Measurements from ENCODE around the gene MTREX. TPM values are rescaled to one million over a fixed set of nuclear protein-coding genes. Genes with fewer than 3 reads are reported as not detected.

MTREX gene
- polyA plus RNA-seq, 1 experiment = 11.7 TPM

DNA sequence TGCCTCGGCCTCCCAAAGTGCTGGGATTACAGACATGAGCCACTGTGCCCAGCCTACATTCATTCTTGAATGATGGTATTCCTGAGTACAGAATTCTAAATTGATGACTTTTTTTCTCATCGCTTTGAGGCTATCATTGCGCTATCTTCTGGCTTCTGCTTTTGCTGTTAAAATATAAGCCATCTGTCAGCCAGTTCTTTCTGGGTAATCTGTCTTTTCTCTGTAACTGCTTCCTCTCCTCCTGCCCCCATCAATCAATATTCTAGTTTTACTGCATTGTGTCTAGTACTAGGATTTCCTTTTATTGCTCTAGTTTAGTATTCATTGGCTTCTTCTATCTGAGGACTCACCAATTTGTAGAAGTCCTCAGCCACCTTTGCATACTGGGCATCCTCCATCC lies 138.0 kb downstream of the MTREX start:
- H3K27me3 ChIP-seq (ENCODE audit: control insufficient read depth, insufficient read depth, low read length) = no peaks in the 10 kb centered on the region
- CTCF ChIA-PET = no interaction called here

DNA sequence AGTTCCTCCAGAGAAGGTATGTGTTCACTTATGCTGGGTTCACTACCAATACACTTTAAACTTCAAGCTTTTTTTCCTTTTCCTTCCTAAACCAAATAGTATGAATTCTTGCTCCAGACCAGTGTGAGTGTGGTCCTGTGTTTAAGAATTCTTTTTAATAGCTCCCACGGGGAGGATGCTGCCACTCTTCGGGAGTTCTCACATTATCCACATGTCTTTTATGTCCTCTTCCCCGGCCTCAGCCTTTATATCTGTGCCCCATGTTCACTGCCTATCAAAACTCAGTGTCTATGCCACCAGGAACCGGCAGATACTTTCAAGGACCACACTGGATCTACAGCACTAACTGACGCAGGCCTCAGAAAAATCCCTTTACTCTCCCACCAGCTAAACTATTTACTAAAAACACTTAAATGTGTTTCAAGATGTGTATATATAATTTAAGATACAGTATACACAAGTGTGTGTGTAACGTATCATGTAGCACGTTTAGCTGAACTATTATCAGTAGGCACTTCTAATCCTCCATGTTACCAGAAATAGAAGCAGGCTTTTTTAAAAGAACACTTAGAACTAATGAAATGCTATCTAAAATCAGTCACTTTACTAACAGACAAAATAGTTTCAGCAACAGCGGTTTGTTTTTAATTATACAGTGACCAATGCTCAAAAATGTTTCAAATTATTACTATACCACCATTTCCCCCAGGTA lies 139.0 kb downstream of the MTREX start:
- POLR2A ChIA-PET = no interaction called here
- no peaks in the 10 kb centered on the region for H3K27me3 ChIP-seq (ENCODE audit: control insufficient read depth, insufficient read depth, low read length)
- TF ChIP-seq, protein P1, sequence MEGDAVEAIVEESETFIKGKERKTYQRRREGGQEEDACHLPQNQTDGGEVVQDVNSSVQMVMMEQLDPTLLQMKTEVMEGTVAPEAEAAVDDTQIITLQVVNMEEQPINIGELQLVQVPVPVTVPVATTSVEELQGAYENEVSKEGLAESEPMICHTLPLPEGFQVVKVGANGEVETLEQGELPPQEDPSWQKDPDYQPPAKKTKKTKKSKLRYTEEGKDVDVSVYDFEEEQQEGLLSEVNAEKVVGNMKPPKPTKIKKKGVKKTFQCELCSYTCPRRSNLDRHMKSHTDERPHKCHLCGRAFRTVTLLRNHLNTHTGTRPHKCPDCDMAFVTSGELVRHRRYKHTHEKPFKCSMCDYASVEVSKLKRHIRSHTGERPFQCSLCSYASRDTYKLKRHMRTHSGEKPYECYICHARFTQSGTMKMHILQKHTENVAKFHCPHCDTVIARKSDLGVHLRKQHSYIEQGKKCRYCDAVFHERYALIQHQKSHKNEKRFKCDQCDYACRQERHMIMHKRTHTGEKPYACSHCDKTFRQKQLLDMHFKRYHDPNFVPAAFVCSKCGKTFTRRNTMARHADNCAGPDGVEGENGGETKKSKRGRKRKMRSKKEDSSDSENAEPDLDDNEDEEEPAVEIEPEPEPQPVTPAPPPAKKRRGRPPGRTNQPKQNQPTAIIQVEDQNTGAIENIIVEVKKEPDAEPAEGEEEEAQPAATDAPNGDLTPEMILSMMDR (IDR thresholded peaks at IDR 0.05; ENCODE audit: insufficient read depth, low read depth, low read length) = no peak
- H3K4me3 ChIP-seq (ENCODE audit: low read depth, low read length) = no peak overlapping the region
- no peak for DNase-seq (ENCODE audit: low read depth)
- CTCF ChIA-PET = interaction anchor here (1.2 kb wide), 1 partner anchor 28 kb away, joined by 3 read pairs; no protein-coding TSS in a partner anchor
- no peaks in the 10 kb centered on the region for H3K36me3 ChIP-seq (ENCODE audit: control insufficient read depth, insufficient read depth, low read length)

More for the DNA sequence above, 138.0 kb downstream of the MTREX start:
- DNase-seq (ENCODE audit: low read depth) = no peak
- TF ChIP-seq, protein P1 (IDR thresholded peaks at IDR 0.05; ENCODE audit: insufficient read depth, low read depth, low read length) = no peak
- H3K36me3 ChIP-seq (ENCODE audit: control insufficient read depth, insufficient read depth, low read length) = no peaks in the 10 kb centered on the region
- POLR2A ChIA-PET = no interaction called here
- no peak overlapping the region for H3K4me3 ChIP-seq (ENCODE audit: low read depth, low read length)

DNA sequence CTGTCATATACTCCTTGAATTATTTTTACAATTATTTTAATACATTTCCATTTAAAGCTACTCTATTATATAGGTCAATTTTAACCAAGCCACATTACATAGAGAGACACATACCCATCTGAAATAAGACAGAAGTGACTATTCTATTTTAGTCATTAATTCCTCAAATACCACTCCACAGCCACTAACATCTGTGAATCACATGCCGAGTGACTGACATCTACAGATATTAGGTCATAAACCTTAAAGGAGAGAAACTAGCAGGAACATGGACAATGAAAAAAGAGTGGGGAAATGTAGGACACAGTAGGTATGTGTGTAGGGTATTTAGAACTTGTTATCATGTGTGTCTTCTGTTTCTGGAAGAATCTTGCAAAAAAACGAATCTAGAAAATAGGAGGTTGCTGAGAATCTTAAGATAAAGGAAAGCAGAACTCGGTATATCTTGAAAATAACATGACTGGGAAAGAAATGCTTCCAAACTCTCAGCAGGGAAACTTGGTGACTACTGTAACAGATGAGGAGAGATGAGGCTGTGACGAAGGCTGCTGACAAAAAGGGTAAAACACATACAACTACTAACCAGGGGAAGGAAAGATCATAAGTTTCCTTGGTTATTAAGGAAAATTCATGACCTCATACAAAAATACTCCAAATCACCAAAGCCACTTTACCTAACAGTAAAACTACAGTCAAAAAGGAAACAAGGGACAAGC lies 142.4 kb downstream of the MTREX start:
- no peaks in the 10 kb centered on the region for H3K36me3 ChIP-seq (ENCODE audit: control insufficient read depth, insufficient read depth, low read length)
- DNase-seq (ENCODE audit: low read depth) = no peak
- H3K27me3 ChIP-seq (ENCODE audit: control insufficient read depth, insufficient read depth, low read length) = no peaks in the 10 kb centered on the region
- CTCF ChIA-PET = no interaction called here
- POLR2A ChIA-PET = no interaction called here
- no peak overlapping the region for H3K4me3 ChIP-seq (ENCODE audit: low read depth, low read length)
- TF ChIP-seq, protein P1 (IDR thresholded peaks at IDR 0.05; ENCODE audit: insufficient read depth, low read depth, low read length) = no peak

DNA sequence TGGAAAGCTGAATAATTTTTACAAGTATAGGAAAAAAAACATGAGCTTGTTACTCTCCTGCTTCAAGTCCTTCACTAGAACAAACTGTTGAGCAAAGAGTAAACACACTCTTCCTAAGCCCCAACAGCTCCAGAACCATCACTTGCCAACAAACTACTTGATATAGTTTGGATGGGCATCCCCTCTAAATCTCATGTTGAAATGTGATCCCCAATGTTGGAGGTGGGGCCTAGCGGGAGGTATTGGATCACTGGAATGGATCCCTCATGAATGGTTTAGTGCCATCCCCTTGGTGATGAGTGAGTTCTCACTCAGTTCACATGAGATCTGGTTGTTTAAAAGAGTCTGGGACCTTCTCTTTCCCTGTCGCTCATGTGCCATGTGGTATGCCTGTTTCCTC lies 144.2 kb downstream of the MTREX start:
- DNase-seq (ENCODE audit: low read depth) = no peak
- POLR2A ChIA-PET = no interaction called here
- CTCF ChIA-PET = no interaction called here
- Histone ChIP-seq H3K27me3 (ENCODE audit: control insufficient read depth, insufficient read depth, low read length) (no peaks in the 10 kb centered on the region), H3K36me3 (ENCODE audit: control insufficient read depth, insufficient read depth, low read length) (no peaks in the 10 kb centered on the region), H3K4me3 (ENCODE audit: low read depth, low read length) (no peak overlapping the region)
- TF ChIP-seq, protein P1 (IDR thresholded peaks at IDR 0.05; ENCODE audit: insufficient read depth, low read depth, low read length) = no peak

DNA sequence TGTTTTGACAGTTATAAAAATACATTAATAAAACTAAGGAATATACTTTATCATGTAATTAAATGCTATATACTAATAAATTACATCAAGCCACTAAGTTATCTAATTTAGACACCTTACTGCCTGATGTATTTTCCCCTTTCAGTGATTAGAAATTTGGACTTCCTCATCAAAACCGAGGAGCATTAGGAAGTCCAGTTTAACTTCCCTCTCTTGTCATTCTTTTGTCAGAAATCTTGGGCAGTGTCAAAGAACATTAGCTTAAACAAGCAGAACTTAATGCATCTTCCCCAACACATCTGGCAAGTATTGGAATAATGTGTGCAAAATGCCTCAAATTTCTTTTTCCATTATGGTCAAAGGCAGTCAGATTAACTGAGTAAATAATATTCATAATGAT lies 145.4 kb downstream of the MTREX start:
- CTCF ChIA-PET = no interaction called here

More for the DNA sequence above, 145.4 kb downstream of the MTREX start:
- Histone ChIP-seq H3K4me3 (ENCODE audit: low read depth, low read length) (no peak overlapping the region), H3K36me3 (ENCODE audit: control insufficient read depth, insufficient read depth, low read length) (no peaks in the 10 kb centered on the region), H3K27me3 (ENCODE audit: control insufficient read depth, insufficient read depth, low read length) (no peaks in the 10 kb centered on the region)
- TF ChIP-seq, protein P1 (IDR thresholded peaks at IDR 0.05; ENCODE audit: insufficient read depth, low read depth, low read length) = no peak
- POLR2A ChIA-PET = no interaction called here
- no peak for DNase-seq (ENCODE audit: low read depth)

All from BJ (cell line).